MM.1S (cell line): Measurements from ENCODE around the gene NUDT1.
A peak's percentile ranks its signal among the peaks of the same experiment; 100 is the strongest.

ENCODE experiments used
- DNase-seq: peaks from one replicate; pipeline ENCODE4 v3.0.0-alpha.2; 2015
- H2AFZ ChIP-seq: fragments of 300-600 bp; sonication (generic); 2 replicates; pipeline ENCODE4 v1.6.0; 2016; ENCODE audit warnings: antibody characterized with exemption, low read length
- H3F3A ChIP-seq: fragments of 300-600 bp; sonication (generic); 2 replicates; pipeline ENCODE4 v1.6.1; 2016; ENCODE audit warnings: mild to moderate bottlenecking, antibody characterized with exemption, low read length, moderate library complexity, mixed read lengths; ENCODE audit not compliant: insufficient read depth
- H3K27ac ChIP-seq: fragments of 300-600 bp; sonication (generic); 2 replicates; pipeline ENCODE4 v1.5.1; 2016; ENCODE audit warnings: mild to moderate bottlenecking, low read length
- H3K27me3 ChIP-seq: fragments of 300-600 bp; sonication (generic); replicated peaks from 2 replicates; pipeline ENCODE4 v1.6.0; 2016; ENCODE audit warnings: low read length; ENCODE audit not compliant: insufficient read depth
- H3K36me3 ChIP-seq: fragments of 300-600 bp; sonication (generic); replicated peaks from 2 replicates; pipeline ENCODE4 v1.6.1; 2016; ENCODE audit warnings: mild to moderate bottlenecking, low read length, mixed read lengths; ENCODE audit not compliant: insufficient read depth
- H3K4me1 ChIP-seq: fragments of 300-600 bp; sonication (generic); 2 replicates; pipeline ENCODE4 v1.6.1; 2016; ENCODE audit warnings: low read length, mixed read lengths
- H3K4me2 ChIP-seq: fragments of 300-600 bp; sonication (generic); 2 replicates; pipeline ENCODE4 v1.6.0; 2016; ENCODE audit warnings: low read depth, low read length
- H3K4me3 ChIP-seq: fragments of 300-600 bp; sonication (generic); 2 replicates; pipeline ENCODE4 v1.5.1; 2016; ENCODE audit warnings: low read length, mixed read lengths
- H3K79me2 ChIP-seq: fragments of 300-600 bp; sonication (generic); 2 replicates; pipeline ENCODE4 v1.6.1; 2016; ENCODE audit warnings: mixed run types, low read length, mixed read lengths
- H3K9ac ChIP-seq: fragments of 300-600 bp; sonication (generic); 2 replicates; pipeline ENCODE4 v1.6.1; 2016; ENCODE audit warnings: low read length, mixed read lengths
- H3K9me2 ChIP-seq: fragments of 300-600 bp; sonication (generic); replicated peaks from 2 replicates; pipeline ENCODE4 v1.6.1; 2016; ENCODE audit warnings: mild to moderate bottlenecking, low read length, mixed read lengths; ENCODE audit not compliant: insufficient read depth
- H3K9me3 ChIP-seq: fragments of 300-600 bp; sonication (generic); replicated peaks from 2 replicates; pipeline ENCODE4 v1.6.1; 2016; ENCODE audit warnings: mild to moderate bottlenecking, low read length, mixed read lengths; ENCODE audit not compliant: insufficient read depth
- H4K20me1 ChIP-seq: fragments of 300-600 bp; sonication (generic); 2 replicates; pipeline ENCODE4 v1.6.1; 2016; ENCODE audit warnings: mild to moderate bottlenecking, low read length, moderate library complexity, mixed read lengths; ENCODE audit not compliant: insufficient read depth
- CTCF ChIP-seq: fragments of 300-600 bp; sonication (generic); IDR thresholded peaks from 2 replicates; pipeline ENCODE4 v1.5.1; 2016; ENCODE audit warnings: antibody characterized with exemption, low read length, mixed read lengths
- EZH2 ChIP-seq: fragments of 300-600 bp; sonication (generic); optimal IDR thresholded peaks from 2 replicates; pipeline ENCODE3; 2017; ENCODE audit warnings: low read depth, mild to moderate bottlenecking, antibody characterized with exemption, low read length, mixed read lengths
- EZH2phosphoT487 ChIP-seq: fragments of 300-600 bp; sonication (generic); IDR thresholded peaks from 2 replicates; pipeline ENCODE4 v1.6.1; 2018; ENCODE audit warnings: antibody characterized with exemption, low read length

Gene NUDT1

GRCh38 chr7:2208712-2209111 is 33.3 kb upstream of the NUDT1 start:
- Histone ChIP-seq H4K20me1 (no peaks in the 10 kb centered on the region), H3K9ac (no peak overlapping the region), H3K4me2 (no peak overlapping the region)

DNA sequence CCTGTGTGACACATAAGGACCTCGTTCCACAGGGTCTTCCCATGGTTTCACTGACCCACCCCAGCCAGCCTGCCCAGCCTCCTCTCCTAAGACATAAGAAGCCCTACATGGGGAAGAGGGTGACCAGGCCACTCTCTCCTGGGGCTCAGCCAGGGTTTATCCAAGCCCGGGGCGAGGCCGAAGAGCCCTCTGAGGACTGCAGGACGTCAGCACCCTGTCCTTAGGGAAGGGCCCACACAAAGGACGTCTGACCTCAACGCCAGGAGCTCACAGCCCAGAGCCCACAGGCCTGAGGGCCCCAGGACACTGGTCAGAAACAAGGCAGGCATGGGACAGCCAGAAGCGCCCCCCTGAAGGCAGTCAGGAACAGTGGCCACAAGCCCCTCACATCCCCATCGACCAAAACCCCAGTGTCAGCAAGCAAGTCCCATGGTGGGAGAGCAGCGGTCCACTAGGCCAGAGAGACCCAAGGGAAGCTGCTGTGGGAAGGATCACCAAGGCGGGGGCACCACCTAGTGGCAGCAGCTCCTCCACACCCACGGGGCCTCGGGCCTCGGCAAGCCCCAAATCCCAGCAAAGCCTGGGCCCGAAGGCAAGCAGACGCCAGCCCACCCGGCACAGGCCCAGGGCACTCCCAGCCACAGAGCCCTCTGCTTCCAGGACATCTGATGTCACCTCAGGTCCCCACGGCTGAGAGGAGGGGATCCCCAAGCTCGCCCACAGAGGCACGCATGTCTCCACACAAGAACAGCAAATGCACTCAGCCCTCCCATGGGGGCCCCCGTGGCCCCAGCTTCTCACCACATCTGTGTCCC is 32.7 kb upstream of the NUDT1 start:
- Histone ChIP-seq H3K9me3 (no peaks in the 10 kb centered on the region), H2AFZ (no peak overlapping the region), H3K9me2 (no peaks in the 10 kb centered on the region), H3K9ac (no peak overlapping the region), H3K36me3 (no peaks in the 10 kb centered on the region), H3K4me3 (no peak overlapping the region), H3K4me1 (no peaks in the 10 kb centered on the region), H3F3A (no peaks in the 10 kb centered on the region), H3K27ac (no peak overlapping the region), H3K27me3 (no peaks in the 10 kb centered on the region), H3K4me2 (no peak overlapping the region), H4K20me1 (no peaks in the 10 kb centered on the region), H3K79me2 (no peaks in the 10 kb centered on the region)
- DNase-seq: no peak
- TF ChIP-seq CTCF (peak; percentile 26; the same call in 1 of the 2 replicates), EZH2phosphoT487 (no peak)

More at GRCh38 chr7:2208712-2209111, 33.3 kb upstream of the NUDT1 start:
- no peaks in the 10 kb centered on the region for H3K9me2 ChIP-seq
- H3K36me3 ChIP-seq: no peaks in the 10 kb centered on the region
- no peaks in the 10 kb centered on the region for H3F3A ChIP-seq
- H3K4me3 ChIP-seq: no peak overlapping the region
- H2AFZ ChIP-seq: no peak overlapping the region
- no peaks in the 10 kb centered on the region for H3K79me2 ChIP-seq
- TF ChIP-seq CTCF (no peak), EZH2 (no peak), EZH2phosphoT487 (no peak)
- H3K9me3 ChIP-seq: no peaks in the 10 kb centered on the region
- no peak for DNase-seq
- no peaks in the 10 kb centered on the region for H3K27me3 ChIP-seq
- H3K27ac ChIP-seq: no peak overlapping the region
- H3K4me1 ChIP-seq: no peaks in the 10 kb centered on the region

GRCh38 chr7:2209961-2210323 is 32.1 kb upstream of the NUDT1 start:
- no peak overlapping the region for H3K9ac ChIP-seq
- H4K20me1 ChIP-seq: no peaks in the 10 kb centered on the region
- no peaks in the 10 kb centered on the region for H3K36me3 ChIP-seq
- H3F3A ChIP-seq: no peaks in the 10 kb centered on the region
- no peak overlapping the region for H3K4me2 ChIP-seq
- no peak overlapping the region for H3K4me3 ChIP-seq
- H2AFZ ChIP-seq: no peak overlapping the region
- no peak for DNase-seq
- H3K9me2 ChIP-seq: no peaks in the 10 kb centered on the region
- TF ChIP-seq CTCF (no peak), EZH2 (no peak), EZH2phosphoT487 (no peak)
- H3K27ac ChIP-seq: no peak overlapping the region
- no peaks in the 10 kb centered on the region for H3K79me2 ChIP-seq
- H3K4me1 ChIP-seq: no peaks in the 10 kb centered on the region
- no peaks in the 10 kb centered on the region for H3K9me3 ChIP-seq
- H3K27me3 ChIP-seq: no peaks in the 10 kb centered on the region
